OCI-LY7 (cell line): ENCODE data around the gene HTRA1.

ENCODE experiments used
- EZH2phosphoT487 ChIP-seq: fragments of 200-600 bp; sonication (generic); IDR thresholded peaks from 2 replicates; pipeline ENCODE4 v1.6.1; 2018; ENCODE audit warnings: low read depth, borderline replicate concordance, mild to moderate bottlenecking, mixed run types, antibody characterized with exemption, low read length, moderate library complexity, mixed read lengths
- TF ChIP-seq, protein P1 (sequence below): fragments of 200-600 bp; sonication (generic); conservative IDR thresholded peaks from 2 replicates; pipeline ENCODE4 v1.5.1; 2014; ENCODE audit warnings: mild to moderate bottlenecking, antibody characterized with exemption, low read length, moderate library complexity, mixed read lengths

DNA sequence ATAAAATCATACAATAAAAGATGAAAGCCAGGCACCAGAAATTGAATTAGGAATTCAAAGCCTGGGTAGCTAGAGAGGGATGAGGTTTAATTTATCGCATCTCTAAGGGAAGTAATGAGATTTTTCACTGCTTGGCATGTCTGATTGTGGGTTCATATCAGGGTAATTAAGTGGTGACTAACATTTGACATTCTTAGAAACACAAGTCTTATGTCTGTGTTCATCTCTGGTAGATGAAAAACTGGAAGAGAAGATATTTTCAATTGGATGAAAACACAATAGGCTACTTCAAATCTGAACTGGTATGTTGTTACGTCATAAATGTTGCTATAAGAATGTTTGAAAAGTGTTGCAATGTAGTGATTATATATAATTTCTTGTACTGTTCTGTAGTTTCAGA is 43.7 kb upstream of the HTRA1 start:
- TF ChIP-seq, protein P1, sequence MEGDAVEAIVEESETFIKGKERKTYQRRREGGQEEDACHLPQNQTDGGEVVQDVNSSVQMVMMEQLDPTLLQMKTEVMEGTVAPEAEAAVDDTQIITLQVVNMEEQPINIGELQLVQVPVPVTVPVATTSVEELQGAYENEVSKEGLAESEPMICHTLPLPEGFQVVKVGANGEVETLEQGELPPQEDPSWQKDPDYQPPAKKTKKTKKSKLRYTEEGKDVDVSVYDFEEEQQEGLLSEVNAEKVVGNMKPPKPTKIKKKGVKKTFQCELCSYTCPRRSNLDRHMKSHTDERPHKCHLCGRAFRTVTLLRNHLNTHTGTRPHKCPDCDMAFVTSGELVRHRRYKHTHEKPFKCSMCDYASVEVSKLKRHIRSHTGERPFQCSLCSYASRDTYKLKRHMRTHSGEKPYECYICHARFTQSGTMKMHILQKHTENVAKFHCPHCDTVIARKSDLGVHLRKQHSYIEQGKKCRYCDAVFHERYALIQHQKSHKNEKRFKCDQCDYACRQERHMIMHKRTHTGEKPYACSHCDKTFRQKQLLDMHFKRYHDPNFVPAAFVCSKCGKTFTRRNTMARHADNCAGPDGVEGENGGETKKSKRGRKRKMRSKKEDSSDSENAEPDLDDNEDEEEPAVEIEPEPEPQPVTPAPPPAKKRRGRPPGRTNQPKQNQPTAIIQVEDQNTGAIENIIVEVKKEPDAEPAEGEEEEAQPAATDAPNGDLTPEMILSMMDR, result no peak
- TF ChIP-seq EZH2phosphoT487, result no peak
